NCI-H748 (cell line): Measurements from ENCODE around the gene CTXND1.

Experiments used
- DNase-seq: peaks from one replicate; lab custom pipeline; 2025; ENCODE audit not compliant: unreplicated experiment; lab: John Stamatoyannopoulos, UW

Gene CTXND1

GRCh38 chr15:80259942-80260510, 8.0 kb upstream of the CTXND1 start:
- DNase-seq, result no peak

GRCh38 chr15:80251428-80252120, 439 bp downstream of the CTXND1 start:
- DNase-seq, result peak; percentile 6

- no peak for DNase-seq
These were observed 1.2 kb downstream of the CTXND1 start for GRCh38 chr15:80250614-80251427.

- no peak for DNase-seq
These were observed 2.0 kb downstream of the CTXND1 start for GRCh38 chr15:80249973-80250372.

- DNase-seq, result no peak
These were observed 4.7 kb downstream of the CTXND1 start for GRCh38 chr15:80247320-80247719.

GRCh38 chr15:80246425-80246894, 5.6 kb downstream of the CTXND1 start:
- DNase-seq, result no peak

- DNase-seq, result no peak
These were observed 9.2 kb downstream of the CTXND1 start for GRCh38 chr15:80242802-80243201.

GRCh38 chr15:80242132-80242769, 9.8 kb downstream of the CTXND1 start:
- DNase-seq, result peak; percentile 50

- no peak for DNase-seq
These were observed 10.5 kb downstream of the CTXND1 start for GRCh38 chr15:80241508-80241907.

GRCh38 chr15:80240276-80240675, 11.7 kb downstream of the CTXND1 start:
- no peak for DNase-seq

GRCh38 chr15:80234883-80235282, 17.1 kb downstream of the CTXND1 start:
- DNase-seq, result peak; percentile 7

GRCh38 chr15:80233581-80233980, 18.4 kb downstream of the CTXND1 start:
- DNase-seq, result no peak

GRCh38 chr15:80231371-80231770, 20.6 kb downstream of the CTXND1 start:
- no peak for DNase-seq

GRCh38 chr15:80228959-80229610, 22.9 kb downstream of the CTXND1 start:
- no peak for DNase-seq

- no peak for DNase-seq
These were observed 32.1 kb downstream of the CTXND1 start for GRCh38 chr15:80219955-80220354.

GRCh38 chr15:80217327-80217900, 34.6 kb downstream of the CTXND1 start:
- DNase-seq, result no peak

GRCh38 chr15:80216911-80217310, 35.1 kb downstream of the CTXND1 start:
- DNase-seq, result no peak

GRCh38 chr15:80216141-80216540, 35.9 kb downstream of the CTXND1 start:
- no peak for DNase-seq

GRCh38 chr15:80214910-80215309, 37.1 kb downstream of the CTXND1 start:
- no peak for DNase-seq

GRCh38 chr15:80211976-80212375, 40.0 kb downstream of the CTXND1 start:
- no peak for DNase-seq
